ENCODE results near the gene FAM185A.
"Not testable (repeated sequence)": the region's sequence is repeated elsewhere in the genome, so short reads cannot be mapped to it uniquely, and the experiment has no call there.

Gene FAM185A

GRCh38 chr7:102778663-102779062, 29.9 kb downstream of the FAM185A start:
- DNase-seq (ENCODE audit: low read depth): not testable (repeated sequence)

DNA sequence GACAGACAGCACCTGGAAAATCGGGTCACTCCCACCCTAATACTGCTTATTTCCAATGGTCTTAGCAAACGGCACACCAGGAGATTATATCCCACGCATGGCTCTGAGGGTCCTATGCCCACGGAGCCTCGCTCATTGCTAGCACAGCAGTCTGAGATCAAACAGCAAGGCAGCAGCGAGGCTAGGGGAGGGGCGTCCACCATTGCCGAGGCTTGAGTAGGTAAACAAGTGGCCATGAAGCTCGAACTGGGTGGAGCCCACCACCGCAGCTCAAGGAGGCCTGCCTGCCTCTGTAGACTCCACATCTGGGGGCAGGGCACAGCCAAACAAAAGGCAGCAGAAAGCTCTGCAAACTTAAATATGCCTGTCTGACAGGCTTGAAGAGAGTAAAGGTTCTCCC, 32.1 kb downstream of the FAM185A start:
- DNase-seq (ENCODE audit: low read depth): not testable (repeated sequence)

- not testable (repeated sequence) for DNase-seq (ENCODE audit: low read depth)
These were observed 40.0 kb downstream of the FAM185A start for GRCh38 chr7:102788770-102789169.

- DNase-seq (ENCODE audit: low read depth): not testable (repeated sequence)
These were observed 41.7 kb downstream of the FAM185A start for GRCh38 chr7:102790364-102791100.

GRCh38 chr7:102791367-102791766, 42.6 kb downstream of the FAM185A start:
- not testable (repeated sequence) for DNase-seq (ENCODE audit: low read depth)

DNA sequence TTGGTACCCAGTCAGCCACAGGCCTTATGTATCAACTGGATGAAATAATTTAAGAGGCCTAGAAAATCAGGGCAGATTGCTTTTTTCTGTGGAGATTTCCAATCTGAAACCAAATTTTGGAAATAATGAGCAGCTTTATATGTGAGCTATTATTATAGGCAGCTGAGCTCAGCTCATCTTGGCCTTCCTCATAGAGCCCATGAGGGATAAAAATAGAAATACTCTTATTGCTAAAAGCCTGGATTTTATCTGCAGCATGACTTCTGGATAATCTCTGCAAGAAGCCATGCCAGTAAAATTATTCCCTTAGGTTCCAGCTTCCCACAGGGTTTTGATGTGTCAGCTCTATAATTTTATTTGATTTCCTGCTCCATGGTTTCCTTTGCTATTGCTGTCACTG, 43.0 kb downstream of the FAM185A start:
- DNase-seq (ENCODE audit: low read depth): not testable (repeated sequence)

DNA sequence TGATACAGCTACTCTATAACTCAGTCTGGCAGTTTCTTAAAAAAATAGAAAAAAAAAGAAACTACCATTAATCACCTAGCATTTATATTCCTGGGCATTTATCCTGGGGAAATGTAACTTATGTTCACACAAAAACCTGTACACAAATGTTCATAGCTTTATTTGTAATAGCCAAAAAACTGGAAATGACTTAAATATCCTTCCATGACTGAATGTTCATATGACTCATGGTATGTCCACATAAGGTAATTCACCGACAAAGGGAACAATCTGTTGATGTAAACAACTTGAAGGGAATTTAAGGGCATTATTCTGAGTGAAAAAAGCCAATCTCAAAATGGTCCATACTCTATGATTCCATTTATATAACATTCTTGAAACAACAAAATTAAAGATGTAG, 45.8 kb downstream of the FAM185A start:
- not testable (repeated sequence) for DNase-seq (ENCODE audit: low read depth)

DNA sequence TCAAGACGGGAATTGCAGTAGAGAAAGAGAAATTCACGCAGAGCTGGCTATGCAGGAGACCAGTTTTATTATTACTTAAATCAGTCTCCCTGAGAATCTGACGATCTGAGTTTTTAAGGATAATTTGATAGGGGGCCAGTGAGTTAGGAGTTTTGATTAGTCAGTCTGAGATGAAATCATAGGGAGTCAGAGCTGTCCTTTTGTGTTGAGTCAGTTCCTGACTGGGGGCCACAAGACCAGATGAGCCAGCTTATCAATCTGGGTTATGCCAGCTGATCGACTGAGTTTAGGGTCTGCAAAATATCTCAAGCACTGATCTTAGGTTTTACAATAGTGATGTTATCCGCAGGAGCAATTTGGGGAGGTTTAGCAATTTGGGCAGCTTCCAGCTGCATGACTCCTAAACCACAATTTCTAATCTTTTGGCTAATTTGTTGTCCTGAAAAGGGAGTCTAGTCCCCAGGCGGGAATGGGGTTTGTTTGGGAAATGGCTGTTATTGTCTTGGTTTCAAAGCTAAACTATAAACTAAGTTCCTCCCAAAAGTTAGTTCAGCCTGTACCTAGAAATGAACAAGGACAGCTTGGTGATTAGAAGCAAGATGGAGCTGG, 47.3 kb downstream of the FAM185A start:
- DNase-seq (ENCODE audit: low read depth): not testable (repeated sequence)

DNA sequence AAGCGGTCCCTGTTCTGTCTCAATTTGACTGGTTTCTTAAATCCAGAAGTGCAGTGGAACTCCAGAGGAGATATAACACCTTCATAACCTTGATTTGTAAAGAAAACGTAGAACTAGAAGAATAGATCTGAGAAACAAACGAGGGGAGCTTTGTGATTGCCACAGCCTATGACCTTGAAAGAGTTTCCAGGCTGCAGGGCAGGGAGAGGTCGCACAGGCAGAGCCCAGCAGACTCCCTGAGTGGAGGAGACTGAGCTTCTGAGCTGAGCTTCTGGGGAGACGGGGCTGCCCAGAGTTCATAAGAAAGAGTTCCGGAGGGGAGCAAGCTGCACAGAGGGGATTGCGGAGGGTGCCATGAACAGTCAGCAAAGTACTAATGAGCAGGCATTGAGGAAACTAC, 57.8 kb downstream of the FAM185A start:
- DNase-seq (ENCODE audit: low read depth): no peak

GRCh38 chr7:102810916-102811315, 62.1 kb downstream of the FAM185A start:
- no peak for DNase-seq (ENCODE audit: low read depth)

- no peak for DNase-seq (ENCODE audit: low read depth)
These were observed 63.3 kb downstream of the FAM185A start for GRCh38 chr7:102811942-102812678.

- no peak for DNase-seq (ENCODE audit: low read depth)
These were observed 64.6 kb downstream of the FAM185A start for GRCh38 chr7:102813191-102814024.

- DNase-seq (ENCODE audit: low read depth): no peak
These were observed 65.2 kb downstream of the FAM185A start for GRCh38 chr7:102814025-102814471.

DNA sequence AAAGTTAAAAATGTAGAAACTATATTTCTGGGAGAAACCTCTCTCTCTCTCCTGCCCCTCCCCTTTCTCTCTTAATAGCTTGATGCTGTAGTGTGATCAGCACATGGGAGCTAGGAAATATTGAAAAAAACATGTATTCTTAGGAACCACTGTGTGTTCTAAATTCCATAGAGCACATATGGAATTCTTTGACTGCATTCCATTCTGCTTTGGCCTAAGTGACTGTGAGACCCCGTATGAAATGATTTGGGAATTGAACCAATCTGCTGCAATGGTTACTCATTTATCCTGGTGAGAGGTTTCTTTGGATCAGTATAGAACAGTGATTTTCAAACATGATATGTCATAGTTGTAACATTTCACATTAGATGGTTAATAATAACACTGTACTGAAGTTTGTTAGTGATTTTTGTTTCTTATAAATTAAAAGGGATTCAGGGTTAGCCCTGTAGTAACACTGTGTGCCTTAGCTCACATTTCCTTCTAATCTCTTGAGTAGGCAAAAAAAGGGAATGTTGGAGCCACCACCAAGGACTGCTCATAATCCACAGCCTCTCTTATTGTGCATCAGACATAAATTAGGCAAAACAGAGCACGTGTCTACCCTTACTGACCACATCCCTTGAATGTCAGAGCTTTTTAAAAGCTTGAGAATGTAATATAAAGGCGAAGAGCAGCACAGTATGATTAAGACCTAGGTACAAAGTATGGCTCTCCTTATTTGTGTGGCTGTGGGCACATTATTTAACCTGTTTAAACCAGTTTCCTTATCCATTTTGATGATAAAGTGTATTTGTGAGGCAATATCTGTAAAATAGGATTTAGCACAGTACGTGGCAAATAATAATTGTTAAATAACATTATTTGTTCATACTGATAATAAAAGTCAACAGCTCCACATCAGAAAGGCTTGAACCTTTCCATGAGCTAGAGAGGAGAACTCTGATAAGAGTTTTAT, 69.1 kb downstream of the FAM185A start:
- no peak for DNase-seq (ENCODE audit: low read depth)

- DNase-seq (ENCODE audit: low read depth): no peak
These were observed 70.4 kb downstream of the FAM185A start for GRCh38 chr7:102819151-102819550.

DNA sequence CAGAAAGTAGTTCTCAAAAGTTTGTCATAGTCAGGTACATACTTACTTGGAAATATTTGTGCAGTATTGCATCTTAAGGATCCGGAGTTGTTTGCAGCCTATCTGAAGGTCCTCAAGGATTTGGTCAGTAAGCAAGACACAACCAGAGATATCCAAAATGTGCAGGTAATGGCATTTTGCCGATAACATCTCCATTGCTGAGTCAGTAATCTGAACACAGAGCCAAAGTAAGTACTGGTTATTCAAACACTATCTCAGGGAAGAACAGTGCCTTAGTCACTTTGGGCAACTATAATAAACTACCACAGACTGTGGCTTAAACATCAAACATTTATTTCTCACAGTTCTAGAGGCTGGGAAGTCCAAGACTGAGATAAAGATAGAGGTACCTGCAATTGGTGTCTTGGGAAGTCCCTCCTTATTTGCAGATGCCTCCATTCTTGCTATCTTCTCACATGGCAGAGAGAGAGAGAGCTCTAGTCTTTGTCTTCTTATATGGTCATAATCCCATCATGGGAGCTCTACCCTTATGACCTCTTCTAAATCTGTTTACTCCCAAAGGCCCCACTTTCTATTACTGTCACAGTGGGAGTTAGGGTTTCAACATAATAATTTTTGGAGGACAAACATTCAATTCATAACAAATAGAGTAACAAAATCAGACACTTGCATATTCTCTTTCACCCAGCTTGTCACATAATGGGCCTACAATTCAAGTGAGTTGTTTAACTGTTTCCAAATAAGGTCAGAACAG, 73.4 kb downstream of the FAM185A start:
- DNase-seq (ENCODE audit: low read depth): no peak

- DNase-seq (ENCODE audit: low read depth): no peak
These were observed 74.8 kb downstream of the FAM185A start for GRCh38 chr7:102823390-102824119.

- no peak for DNase-seq (ENCODE audit: low read depth)
These were observed 79.5 kb downstream of the FAM185A start for GRCh38 chr7:102828286-102828685.

DNA sequence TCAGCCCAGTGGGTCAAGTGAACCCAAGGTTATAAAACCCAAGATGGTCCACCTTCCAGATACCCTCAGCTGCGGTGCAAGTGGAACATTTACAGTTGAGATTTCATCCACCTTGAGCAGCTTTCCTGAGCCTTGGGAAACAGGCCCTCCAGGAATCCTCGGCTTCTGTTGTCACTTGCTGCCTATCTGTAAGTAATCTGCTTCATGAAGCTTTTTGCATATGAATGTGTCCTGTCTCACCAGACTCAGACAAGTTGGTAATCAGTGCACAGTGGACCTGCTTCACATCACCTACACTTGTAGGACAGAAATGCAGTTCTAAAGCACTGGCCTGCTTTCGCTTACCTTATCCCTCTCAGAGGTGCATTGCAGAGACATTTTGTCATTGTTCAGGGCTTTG, 80.3 kb downstream of the FAM185A start:
- DNase-seq (ENCODE audit: low read depth): no peak

Data from HS-27A (cell line).